ENCODE measurements around the gene SALL3. TPM values are rescaled to one million over a fixed set of nuclear protein-coding genes. Genes with fewer than 3 reads are reported as not detected.

The SALL3 gene
- total and polyA plus RNA-seq, 2 of the 4 experiments (the other 2 are of a cell fraction): not detected

GRCh38 chr18:79048245-79048632 is 68.6 kb downstream of the SALL3 start:
- H2AFZ ChIP-seq (replicated peaks; ENCODE audit: low read length, poor library complexity): no peak overlapping the region
- ChIA-PET POLR2A (ENCODE audit: unreplicated experiment) (no interaction called here), CTCF (no interaction called here)
- no peak overlapping the region for H3K14ac ChIP-seq (replicated peaks; ENCODE audit: low read depth, low read length)
- no peak overlapping the region for H3K23ac ChIP-seq (ENCODE audit: low read depth, low read length)
- no peak overlapping the region for H4K5ac ChIP-seq (ENCODE audit: low read depth, low read length)
- intact Hi-C loops (cut with micrococcal nuclease): no loop called here
- no peak overlapping the region for H3K4ac ChIP-seq (ENCODE audit: low read depth, low read length)
- H3K4me3 ChIP-seq (ENCODE audit: insufficient read depth, low read depth, low read length): no peak overlapping the region
- H2BK20ac ChIP-seq (ENCODE audit: low read depth, low read length): no peak overlapping the region
- TF ChIP-seq SMC3 (IDR thresholded peaks at IDR 0.05; ENCODE audit: low read depth, low read length): no peak
- no peak for TF ChIP-seq CTCF (conservative IDR thresholded peaks at IDR 0.05; ENCODE audit: low read depth, low read length)
- TF ChIP-seq MXI1 (IDR thresholded peaks at IDR 0.05; ENCODE audit: borderline replicate concordance, low read depth, low read length): no peak
- TF ChIP-seq MAZ (IDR thresholded peaks at IDR 0.05; ENCODE audit: borderline replicate concordance, low read depth, low read length): no peak
- TF ChIP-seq RAD21 (IDR thresholded peaks at IDR 0.05; ENCODE audit: low read length): no peak
- TF ChIP-seq CHD1 (IDR thresholded peaks at IDR 0.05; ENCODE audit: low read depth, low read length): no peak
- no peak for TF ChIP-seq MAFK (IDR thresholded peaks at IDR 0.05; ENCODE audit: low read depth, low read length)
- TF ChIP-seq BHLHE40 (IDR thresholded peaks at IDR 0.05; ENCODE audit: low read depth, low read length): no peak
- TF ChIP-seq USF2 (IDR thresholded peaks at IDR 0.05; ENCODE audit: low read depth, low read length): no peak
- no peak for TF ChIP-seq RFX5 (IDR thresholded peaks at IDR 0.05; ENCODE audit: low read depth, low read length)
- TF ChIP-seq FOS (IDR thresholded peaks at IDR 0.05; ENCODE audit: low read depth, low read length): no peak
- no peak for TF ChIP-seq CEBPB (IDR thresholded peaks at IDR 0.05; ENCODE audit: low read depth, low read length)
- no peak for TF ChIP-seq NFE2L2 (IDR thresholded peaks at IDR 0.05; ENCODE audit: low read depth, low read length)
- peaks cover 2% of the 10 kb centered on the region; the same call in 1 of the 2 replicates for H3K9me3 ChIP-seq (ENCODE audit: control insufficient read depth, insufficient read depth, low read length)
- dilution Hi-C loops (cut with HindIII; ENCODE audit: low sequenced_read_pairs, unreplicated experiment): no loop called here
- no peak overlapping the region for H2AK9ac ChIP-seq (replicated peaks; ENCODE audit: low read depth, low read length, poor library complexity)
- H2BK5ac ChIP-seq (ENCODE audit: low read depth, low read length, poor library complexity, severe bottlenecking): no peak overlapping the region
- ATAC-seq (ENCODE audit: low read depth) (no peak), DNase-seq (no peak)
- H3K79me1 ChIP-seq (ENCODE audit: low read depth in 1 of 2, low read length in 2 of 2): no peaks in the 10 kb centered on the region
- H3K4me2 ChIP-seq (ENCODE audit: low read depth, low read length): no peak overlapping the region
- no peak overlapping the region for H4K8ac ChIP-seq (ENCODE audit: low read depth in 2 of 2, low read length in 2 of 2)
- H3K4me1 ChIP-seq (ENCODE audit: control insufficient read depth, insufficient read depth, low read length): no peaks in the 10 kb centered on the region
- H3K36me3 ChIP-seq (ENCODE audit: control insufficient read depth, insufficient read depth, low read length): no peaks in the 10 kb centered on the region
- H3K27me3 ChIP-seq (ENCODE audit: control insufficient read depth, insufficient read depth, low read length): no peaks in the 10 kb centered on the region
- in situ Hi-C loops (cut with MboI; ENCODE audit: low sequenced_read_pairs): no loop called here
- no peak overlapping the region for H3K18ac ChIP-seq (ENCODE audit: low read depth, low read length)
- H2BK120ac ChIP-seq (ENCODE audit: low read depth, low read length): no peak overlapping the region
- H4K91ac ChIP-seq (ENCODE audit: insufficient read depth, low read depth, low read length): no peak overlapping the region
- no peaks in the 10 kb centered on the region for H4K20me1 ChIP-seq (ENCODE audit: insufficient read depth, low read length)
- H2AK5ac ChIP-seq (ENCODE audit: low read depth, low read length): no peak overlapping the region
- H3K56ac ChIP-seq (ENCODE audit: extremely low read depth, insufficient read depth, low read length): no peak overlapping the region
- no peak overlapping the region for H3K27ac ChIP-seq (ENCODE audit: insufficient read depth, low read length)
- WGBS, 2 experiments (ENCODE audit: extremely low coverage in 2 of 2, insufficient read length in 1 of 2): 75% methylated on average over 3 of the region's 8 CpGs; no CpG with 5 or more reads in 1 of the 2 experiments
- no TSS peak for BruUV-seq (replicated peaks)
- H3K9ac ChIP-seq (ENCODE audit: low read depth, low read length): no peak overlapping the region
- no peaks in the 10 kb centered on the region for H3K9me1 ChIP-seq (ENCODE audit: insufficient read depth, low read length)
- H2BK15ac ChIP-seq (ENCODE audit: low read depth, low read length): no peak overlapping the region
